T-helper 2 cell treated with Interferon-gamma antibody and Interleukin-4, amounts not matched to agents 100 ng/mL and 5 ng/mL, for 36 hours (primary cell): ENCODE results near the gene ZGPAT. TPM values are rescaled to one million over a fixed set of nuclear protein-coding genes. Genes with fewer than 3 reads are reported as not detected.

Source experiments
- intact Hi-C: fragments of 100-400 bp; cut with micrococcal nuclease; formaldehyde crosslinking; loops from one replicate; pipeline ENCODE4 v1.15.1; 2023
- total RNA-seq: library from RNA; stranded (reverse); gene quantifications from 2 replicates; pipeline ENCODE4 v1.2.3, GENCODE V29; 2022

The ZGPAT gene
- total RNA-seq, 1 donor from 2014 or later, result 41.6 TPM

GRCh38 chr20:63777614-63778013, 69.8 kb downstream of the ZGPAT start:
- intact Hi-C loops, result no loop called here

GRCh38 chr20:63778034-63778752, 70.4 kb downstream of the ZGPAT start:
- intact Hi-C loops, result no loop called here

GRCh38 chr20:63778857-63779256, 71.0 kb downstream of the ZGPAT start:
- intact Hi-C loops, result no loop called here

GRCh38 chr20:63781181-63781580, 73.3 kb downstream of the ZGPAT start:
- intact Hi-C loops, result no loop called here

- intact Hi-C loops, result no loop called here
Observed at GRCh38 chr20:63782051-63782471, 74.2 kb downstream of the ZGPAT start.

- intact Hi-C loops, result no loop called here
Observed at GRCh38 chr20:63782521-63782971, 74.7 kb downstream of the ZGPAT start.

GRCh38 chr20:63783970-63784369, 76.1 kb downstream of the ZGPAT start:
- intact Hi-C loops, result no loop called here

- intact Hi-C loops, result loop anchor here (2.0 to 5.0 kb wide), 2 partner anchors 79 to 272 kb away; partner anchors contain the start of gene TPD52L2
Observed at GRCh38 chr20:63785691-63786131, 77.9 kb downstream of the ZGPAT start.

Other genes with a start within 250 kb of the ZGPAT start
- gene KCNQ2, start 235.4 kb upstream of the ZGPAT start, total RNA-seq, result 0.05 and 0.11 TPM in 2 replicates
- gene EEF1A2, start 209.0 kb upstream of the ZGPAT start, total RNA-seq, result 0.45 and 0.55 TPM in 2 replicates
- gene PPDPF, start 187.3 kb upstream of the ZGPAT start, total RNA-seq, result 159 and 167 TPM in 2 replicates
- 1.1 and 1.2 TPM in 2 replicates for gene PTK6, start 170.7 kb upstream of the ZGPAT start, total RNA-seq
- gene SRMS, start 160.3 kb upstream of the ZGPAT start, total RNA-seq, result not detected in 2 replicates
- 0.64 and 0.66 TPM in 2 replicates for gene FNDC11, start 153.9 kb upstream of the ZGPAT start, total RNA-seq
- gene HELZ2, start 133.8 kb upstream of the ZGPAT start, total RNA-seq, result 46.4 and 47.7 TPM in 2 replicates
- gene GMEB2, start 80.9 kb upstream of the ZGPAT start, total RNA-seq, result 16.3 and 17.4 TPM in 2 replicates
- gene STMN3, start 54.6 kb upstream of the ZGPAT start, total RNA-seq, result 25.9 and 27.3 TPM in 2 replicates
- 49.5 and 52.4 TPM in 2 replicates for gene RTEL1, start 49.7 kb upstream of the ZGPAT start, total RNA-seq
- gene TNFRSF6B, start 11.4 kb upstream of the ZGPAT start, total RNA-seq, result not detected in 2 replicates
- gene ARFRP1, start 63 bp upstream of the ZGPAT start, total RNA-seq, result 63.3 and 66.8 TPM in 2 replicates
- 185 and 193 TPM in 2 replicates for gene LIME1, start 28.6 kb downstream of the ZGPAT start, total RNA-seq
- gene SLC2A4RG, start 31.7 kb downstream of the ZGPAT start, total RNA-seq, result 102 and 113 TPM in 2 replicates
- 0.16 and 0.32 TPM in 2 replicates for gene ZBTB46, start 123.2 kb downstream of the ZGPAT start, total RNA-seq
- gene ABHD16B, start 153.5 kb downstream of the ZGPAT start, total RNA-seq, result not detected in 2 replicates
- gene TPD52L2, start 157.2 kb downstream of the ZGPAT start, total RNA-seq, result 46.4 and 48.3 TPM in 2 replicates
- gene DNAJC5, start 187.1 kb downstream of the ZGPAT start, total RNA-seq, result 50.4 and 53.8 TPM in 2 replicates
- gene UCKL1, start 248.4 kb downstream of the ZGPAT start, total RNA-seq, result 46.3 and 47.7 TPM in 2 replicates